PC-9 (cell line): ENCODE measurements around the gene ATP5PO. TPM values are rescaled to one million over a fixed set of nuclear protein-coding genes. Genes with fewer than 3 reads are reported as not detected.
"Not testable (repeated sequence)": the region's sequence is repeated elsewhere in the genome, so short reads cannot be mapped to it uniquely, and the experiment has no call there.

Experiments used
- BruUV-seq: library from RNA; stranded (reverse); fragments of 400-500 nt; replicated peaks from 2 replicates; lab custom pipeline; 2021; lab: Mats Ljungman, UMichigan
- CTCF ChIA-PET: fragments of 300-600 bp; sonication (Branson Sonifier 250); formaldehyde crosslinking; loops from one replicate; lab custom pipeline; 2022; ENCODE audit warnings: antibody characterized with exemption; lab: Charles Lee
- POLR2A ChIA-PET: fragments of 300-600 bp; sonication (Branson Sonifier 250); formaldehyde crosslinking; loops from one replicate; lab custom pipeline; 2022; ENCODE audit warnings: antibody characterized with exemption; ENCODE audit not compliant: unreplicated experiment; lab: Charles Lee
- DNase-seq, 2 experiments: peaks; one replicate each; pipeline versions ENCODE4 v3.0.0 to v3.0.0-alpha.2; 2015 to 2022; ENCODE audit warnings: mixed read lengths in 1 of 2
- H2AFZ ChIP-seq: fragments of 200-600 bp; sonication (generic); 2 replicates; pipeline ENCODE4 v1.8.1; 2017; ENCODE audit warnings: antibody characterized with exemption
- H3F3A ChIP-seq: fragments of 200-600 bp; sonication (generic); 2 replicates; pipeline ENCODE4 v1.8.1; 2017; ENCODE audit warnings: antibody characterized with exemption, mild to moderate bottlenecking, low read depth; ENCODE audit not compliant: insufficient read depth
- H3K27ac ChIP-seq: fragments of 200-600 bp; sonication (generic); 2 replicates; pipeline ENCODE4 v1.6.1; 2016; ENCODE audit warnings: mixed run types
- H3K27me3 ChIP-seq: fragments of 200-600 bp; sonication (generic); 2 replicates; pipeline ENCODE4 v1.6.1; 2016; ENCODE audit warnings: low read depth, mixed run types; ENCODE audit not compliant: insufficient read depth
- H3K36me3 ChIP-seq: fragments of 200-600 bp; sonication (generic); 2 replicates; pipeline ENCODE4 v1.6.1; 2016; ENCODE audit warnings: low read depth, mixed run types
- H3K4me1 ChIP-seq: fragments of 200-600 bp; sonication (generic); replicated peaks from 2 replicates; pipeline ENCODE4 v1.6.1; 2016; ENCODE audit warnings: mixed run types; ENCODE audit not compliant: insufficient read depth
- H3K4me2 ChIP-seq: fragments of 200-600 bp; sonication (generic); 2 replicates; pipeline ENCODE4 v1.6.1; 2017; ENCODE audit warnings: mixed run types
- H3K4me3 ChIP-seq: fragments of 200-600 bp; sonication (generic); 2 replicates; pipeline ENCODE4 v1.6.1; 2016; ENCODE audit warnings: mixed run types
- H3K79me2 ChIP-seq: fragments of 200-600 bp; sonication (generic); 2 replicates; pipeline ENCODE4 v1.6.1; 2017; ENCODE audit warnings: low read depth, mixed run types
- H3K9me2 ChIP-seq: fragments of 200-600 bp; sonication (generic); 2 replicates; pipeline ENCODE4 v1.8.1; 2017; ENCODE audit warnings: mild to moderate bottlenecking; ENCODE audit not compliant: insufficient read depth
- H3K9me3 ChIP-seq: fragments of 200-600 bp; sonication (generic); 2 replicates; pipeline ENCODE4 v1.8.1; 2016; ENCODE audit warnings: low read depth; ENCODE audit not compliant: insufficient read depth
- H4K20me1 ChIP-seq: fragments of 200-600 bp; sonication (generic); 2 replicates; pipeline ENCODE4 v1.8.1; 2017; ENCODE audit not compliant: insufficient read depth
- EZH2 ChIP-seq: fragments of 200-600 bp; sonication (generic); IDR thresholded peaks from 2 replicates; pipeline ENCODE4 v1.8.0; 2017; ENCODE audit warnings: antibody characterized with exemption, low read depth
- intact Hi-C: fragments of 100-400 bp; cut with micrococcal nuclease; formaldehyde crosslinking; loops from one replicate; pipeline ENCODE4 v1.10.0; 2022; ENCODE audit not compliant: unreplicated experiment
- total RNA-seq: library from RNA; stranded (reverse); gene quantifications from 2 replicates; pipeline ENCODE4 v1.2.3, GENCODE V29; 2021
- TF ChIP-seq, protein P1 (sequence below): fragments of 200-600 bp; sonication (generic); conservative IDR thresholded peaks from 2 replicates; pipeline ENCODE4 v1.6.1; 2017; ENCODE audit warnings: mixed run types, antibody characterized with exemption, mild to moderate bottlenecking, moderate library complexity

The ATP5PO gene
- total RNA-seq, 1 experiment from 2014 or later = 134 TPM

- Histone ChIP-seq H2AFZ (no peak overlapping the region), H3K4me3 (no peak overlapping the region), H3K9me3 (no peaks in the 10 kb centered on the region), H3F3A (no peaks in the 10 kb centered on the region), H3K9me2 (no peaks in the 10 kb centered on the region), H3K4me2 (no peak overlapping the region), H4K20me1 (no peaks in the 10 kb centered on the region), H3K36me3 (no peaks in the 10 kb centered on the region), H3K27me3 (no peaks in the 10 kb centered on the region), H3K79me2 (no peaks in the 10 kb centered on the region), H3K4me1 (no peaks in the 10 kb centered on the region), H3K27ac (no peak overlapping the region)
- intact Hi-C loops = no loop called here
- BruUV-seq = no TSS peak
- ChIA-PET CTCF (no interaction called here), POLR2A (no interaction called here)
- no peak for TF ChIP-seq EZH2
- TF ChIP-seq, protein P1, sequence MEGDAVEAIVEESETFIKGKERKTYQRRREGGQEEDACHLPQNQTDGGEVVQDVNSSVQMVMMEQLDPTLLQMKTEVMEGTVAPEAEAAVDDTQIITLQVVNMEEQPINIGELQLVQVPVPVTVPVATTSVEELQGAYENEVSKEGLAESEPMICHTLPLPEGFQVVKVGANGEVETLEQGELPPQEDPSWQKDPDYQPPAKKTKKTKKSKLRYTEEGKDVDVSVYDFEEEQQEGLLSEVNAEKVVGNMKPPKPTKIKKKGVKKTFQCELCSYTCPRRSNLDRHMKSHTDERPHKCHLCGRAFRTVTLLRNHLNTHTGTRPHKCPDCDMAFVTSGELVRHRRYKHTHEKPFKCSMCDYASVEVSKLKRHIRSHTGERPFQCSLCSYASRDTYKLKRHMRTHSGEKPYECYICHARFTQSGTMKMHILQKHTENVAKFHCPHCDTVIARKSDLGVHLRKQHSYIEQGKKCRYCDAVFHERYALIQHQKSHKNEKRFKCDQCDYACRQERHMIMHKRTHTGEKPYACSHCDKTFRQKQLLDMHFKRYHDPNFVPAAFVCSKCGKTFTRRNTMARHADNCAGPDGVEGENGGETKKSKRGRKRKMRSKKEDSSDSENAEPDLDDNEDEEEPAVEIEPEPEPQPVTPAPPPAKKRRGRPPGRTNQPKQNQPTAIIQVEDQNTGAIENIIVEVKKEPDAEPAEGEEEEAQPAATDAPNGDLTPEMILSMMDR = no peak
- no peak for DNase-seq
Measured at GRCh38 chr21:33870768-33871167, 44.8 kb downstream of the ATP5PO start.

GRCh38 chr21:33869873-33870272 is 45.7 kb downstream of the ATP5PO start:
- no peaks in the 10 kb centered on the region for H4K20me1 ChIP-seq
- H2AFZ ChIP-seq = no peak overlapping the region
- no peaks in the 10 kb centered on the region for H3K36me3 ChIP-seq
- no peaks in the 10 kb centered on the region for H3K79me2 ChIP-seq
- no peak overlapping the region for H3K4me3 ChIP-seq
- H3K4me1 ChIP-seq = no peaks in the 10 kb centered on the region
- no peaks in the 10 kb centered on the region for H3K27me3 ChIP-seq
- H3K9me2 ChIP-seq = no peaks in the 10 kb centered on the region
- ChIA-PET CTCF (no interaction called here), POLR2A (no interaction called here)
- no peak for DNase-seq
- TF ChIP-seq EZH2 = no peak
- TF ChIP-seq, protein P1 = no peak
- intact Hi-C loops = no loop called here
- H3K9me3 ChIP-seq = no peaks in the 10 kb centered on the region
- no TSS peak for BruUV-seq
- no peak overlapping the region for H3K4me2 ChIP-seq
- no peaks in the 10 kb centered on the region for H3F3A ChIP-seq
- H3K27ac ChIP-seq = no peak overlapping the region

- H2AFZ ChIP-seq, DNase-seq, intact Hi-C loops, H3K36me3 ChIP-seq, H3K27me3 ChIP-seq, H3K4me3 ChIP-seq, BruUV-seq, H3K4me1 ChIP-seq, H3K9me2 ChIP-seq, H3K4me2 ChIP-seq, POLR2A ChIA-PET, H3K9me3 ChIP-seq, H3K79me2 ChIP-seq, H3F3A ChIP-seq, H4K20me1 ChIP-seq, H3K27ac ChIP-seq: not testable (repeated sequence)
- CTCF ChIA-PET = interaction anchor here (0.6 kb wide), 1 partner anchor 12 kb away, joined by 8 read pairs; no protein-coding TSS in a partner anchor
Measured at GRCh38 chr21:33867868-33868267, 47.7 kb downstream of the ATP5PO start.

GRCh38 chr21:33866826-33867225 is 48.8 kb downstream of the ATP5PO start:
- CTCF ChIA-PET = no interaction called here
- Histone ChIP-seq H3K4me2 (no peak overlapping the region), H3K36me3 (no peaks in the 10 kb centered on the region), H3K4me1 (no peaks in the 10 kb centered on the region), H3K4me3 (no peak overlapping the region), H3F3A (no peaks in the 10 kb centered on the region), H3K9me3 (no peaks in the 10 kb centered on the region), H2AFZ (no peak overlapping the region), H3K27ac (no peak overlapping the region), H3K27me3 (no peaks in the 10 kb centered on the region), H4K20me1 (no peaks in the 10 kb centered on the region), H3K9me2 (no peaks in the 10 kb centered on the region), H3K79me2 (no peaks in the 10 kb centered on the region)
- no TSS peak for BruUV-seq
- intact Hi-C loops = no loop called here
- POLR2A ChIA-PET = no interaction called here
- no peak for TF ChIP-seq EZH2
- TF ChIP-seq, protein P1 = no peak
- no peak for DNase-seq
